ENCODE measurements around the gene TRPV2. TPM values are rescaled to one million over a fixed set of nuclear protein-coding genes. Genes with fewer than 3 reads are reported as not detected.

The TRPV2 gene
- total and polyA plus RNA-seq, 3 donors from 2014 or later = 7.1 to 7.7 (median 7.6) TPM

- no peak overlapping the region for H3K27ac ChIP-seq
- TF ChIP-seq CTCF (IDR thresholded peaks at IDR 0.05) (no peak), POLR2A (IDR thresholded peaks at IDR 0.05) (no peak)
- H3K4me1 ChIP-seq = peaks cover 26% of the 10 kb centered on the region
- 93 to 97% methylated on average over 1 of the region's 1 CpG for WGBS, 2 donors
- H3K9me3 ChIP-seq = no peaks in the 10 kb centered on the region
- no peaks in the 10 kb centered on the region for H3K27me3 ChIP-seq
- no peaks in the 10 kb centered on the region for H3K36me3 ChIP-seq (ENCODE audit: low read depth, missing control alignments)
- no peak for DNase-seq
- no peak overlapping the region for H3K4me3 ChIP-seq
- intact Hi-C loops (cut with DNase I; ENCODE audit: low total_unique reads) = no loop called here
Measured at GRCh38 chr17:16442141-16442540, 26.8 kb downstream of the TRPV2 start.

GRCh38 chr17:16442594-16443510, 27.5 kb downstream of the TRPV2 start:
- Histone ChIP-seq H3K9me3 (no peaks in the 10 kb centered on the region), H3K4me3 (no peak overlapping the region), H3K27ac (no peak overlapping the region), H3K36me3 (ENCODE audit: low read depth, missing control alignments) (no peaks in the 10 kb centered on the region), H3K4me1 (peaks cover 26% of the 10 kb centered on the region), H3K27me3 (no peaks in the 10 kb centered on the region)
- WGBS, 2 donors = 77 to 82% methylated on average over 7 of the region's 7 CpGs
- intact Hi-C loops (cut with DNase I; ENCODE audit: low total_unique reads) = no loop called here
- TF ChIP-seq POLR2A (IDR thresholded peaks at IDR 0.05) (no peak), CTCF (IDR thresholded peaks at IDR 0.05) (no peak)
- no peak for DNase-seq

GRCh38 chr17:16443511-16444257, 28.3 kb downstream of the TRPV2 start:
- Histone ChIP-seq H3K9me3 (no peaks in the 10 kb centered on the region), H3K27me3 (no peaks in the 10 kb centered on the region), H3K36me3 (ENCODE audit: low read depth, missing control alignments) (no peaks in the 10 kb centered on the region), H3K4me1 (peaks cover 26% of the 10 kb centered on the region), H3K4me3 (no peak overlapping the region), H3K27ac (no peak overlapping the region)
- 89 to 91% methylated on average over 17 to 27 of the region's 27 CpGs for WGBS, 2 donors
- no peak for DNase-seq
- TF ChIP-seq POLR2A (IDR thresholded peaks at IDR 0.05) (no peak), CTCF (IDR thresholded peaks at IDR 0.05) (no peak)
- intact Hi-C loops (cut with DNase I; ENCODE audit: low total_unique reads) = no loop called here

GRCh38 chr17:16444258-16444886, 29.0 kb downstream of the TRPV2 start:
- Histone ChIP-seq H3K27ac (no peak overlapping the region), H3K9me3 (no peaks in the 10 kb centered on the region), H3K36me3 (ENCODE audit: low read depth, missing control alignments) (no peaks in the 10 kb centered on the region), H3K4me3 (no peak overlapping the region), H3K4me1 (peaks cover 26% of the 10 kb centered on the region), H3K27me3 (no peaks in the 10 kb centered on the region)
- no peak for DNase-seq
- intact Hi-C loops (cut with DNase I; ENCODE audit: low total_unique reads) = no loop called here
- WGBS, 2 donors = 94 to 97% methylated on average over 2 to 6 of the region's 6 CpGs
- TF ChIP-seq CTCF (IDR thresholded peaks at IDR 0.05) (no peak), POLR2A (IDR thresholded peaks at IDR 0.05) (no peak)

Data from testis (tissue), 3 donors.